ENCODE results near the gene NELL1. TPM values are rescaled to one million over a fixed set of nuclear protein-coding genes. Genes with fewer than 3 reads are reported as not detected.

The NELL1 gene
- total and polyA plus RNA-seq, 4 donors = 0.05 to 0.31 (median 0.12) TPM; not detected in 1

- ATAC-seq (ENCODE audit: insufficient read depth, low FRiP score) (no peak), DNase-seq (no peak)
- H3K27ac ChIP-seq (ENCODE audit: low read depth in 1 of 2, low read length in 1 of 2) = no peak overlapping the region
- H3K9me3 ChIP-seq (ENCODE audit: control insufficient read depth in 4 of 4, insufficient read depth in 3 of 4, low read length in 3 of 4) = peaks cover 0 to 3% (median 0%) of the 10 kb centered on the region in 4 donors
- H3K4me3 ChIP-seq = no peak overlapping the region
- no peaks in the 10 kb centered on the region for H3K27me3 ChIP-seq (ENCODE audit: control insufficient read depth in 3 of 3, insufficient read depth in 3 of 3, low read length in 2 of 3)
- H3K36me3 ChIP-seq (ENCODE audit: control insufficient read depth in 4 of 4, insufficient read depth in 4 of 4, low read length in 4 of 4) = no peaks in the 10 kb centered on the region
- no peak overlapping the region for H3K9ac ChIP-seq (ENCODE audit: insufficient read depth in 1 of 2, low read length in 2 of 2)
- TF ChIP-seq CTCF (IDR thresholded peaks at IDR 0.05; ENCODE audit: control extremely low read depth, extremely low read depth) = no peak
- H3K4me1 ChIP-seq (ENCODE audit: control insufficient read depth in 5 of 5, insufficient read depth in 5 of 5, low read length in 5 of 5) = no peaks in the 10 kb centered on the region
- WGBS, 2 donors = 77 to 88% methylated on average over 4 of the region's 4 CpGs
These were observed 195.8 kb downstream of the NELL1 start for GRCh38 chr11:20865161-20865560.

GRCh38 chr11:20869123-20869522 is 199.7 kb downstream of the NELL1 start:
- Histone ChIP-seq H3K4me3 (no peak overlapping the region), H3K27me3 (ENCODE audit: control insufficient read depth in 3 of 3, insufficient read depth in 3 of 3, low read length in 2 of 3) (no peaks in the 10 kb centered on the region), H3K9me3 (ENCODE audit: control insufficient read depth in 4 of 4, insufficient read depth in 3 of 4, low read length in 3 of 4) (peaks cover 0 to 3% (median 0%) of the 10 kb centered on the region in 4 donors), H3K9ac (ENCODE audit: insufficient read depth in 1 of 2, low read length in 2 of 2) (no peak overlapping the region), H3K27ac (ENCODE audit: low read depth in 1 of 2, low read length in 1 of 2) (no peak overlapping the region), H3K36me3 (ENCODE audit: control insufficient read depth in 4 of 4, insufficient read depth in 4 of 4, low read length in 4 of 4) (no peaks in the 10 kb centered on the region), H3K4me1 (ENCODE audit: control insufficient read depth in 5 of 5, insufficient read depth in 5 of 5, low read length in 5 of 5) (no peaks in the 10 kb centered on the region)
- ATAC-seq (ENCODE audit: insufficient read depth, low FRiP score) (no peak), DNase-seq (no peak)
- TF ChIP-seq CTCF (IDR thresholded peaks at IDR 0.05; ENCODE audit: control extremely low read depth, extremely low read depth) = no peak

GRCh38 chr11:20873054-20873453 is 203.7 kb downstream of the NELL1 start:
- H3K9me3 ChIP-seq (ENCODE audit: control insufficient read depth in 4 of 4, insufficient read depth in 3 of 4, low read length in 3 of 4) = no peaks in the 10 kb centered on the region
- no peaks in the 10 kb centered on the region for H3K36me3 ChIP-seq (ENCODE audit: control insufficient read depth in 4 of 4, insufficient read depth in 4 of 4, low read length in 4 of 4)
- TF ChIP-seq CTCF (IDR thresholded peaks at IDR 0.05; ENCODE audit: control extremely low read depth, extremely low read depth) = no peak
- no peak overlapping the region for H3K4me3 ChIP-seq
- no peaks in the 10 kb centered on the region for H3K27me3 ChIP-seq (ENCODE audit: control insufficient read depth in 3 of 3, insufficient read depth in 3 of 3, low read length in 2 of 3)
- no peak overlapping the region for H3K27ac ChIP-seq (ENCODE audit: low read depth in 1 of 2, low read length in 1 of 2)
- H3K9ac ChIP-seq (ENCODE audit: insufficient read depth in 1 of 2, low read length in 2 of 2) = no peak overlapping the region
- ATAC-seq (ENCODE audit: insufficient read depth, low FRiP score) (no peak), DNase-seq (peak in 2 of 3 donors; percentile 5 to 34)
- H3K4me1 ChIP-seq (ENCODE audit: control insufficient read depth in 5 of 5, insufficient read depth in 5 of 5, low read length in 5 of 5) = no peaks in the 10 kb centered on the region
- 6 to 12% methylated on average over 3 of the region's 3 CpGs for WGBS, 2 donors

GRCh38 chr11:20874358-20874757 is 205.0 kb downstream of the NELL1 start:
- no peak for TF ChIP-seq CTCF (IDR thresholded peaks at IDR 0.05; ENCODE audit: control extremely low read depth, extremely low read depth)
- Histone ChIP-seq H3K36me3 (ENCODE audit: control insufficient read depth in 4 of 4, insufficient read depth in 4 of 4, low read length in 4 of 4) (no peaks in the 10 kb centered on the region), H3K4me3 (no peak overlapping the region), H3K9me3 (ENCODE audit: control insufficient read depth in 4 of 4, insufficient read depth in 3 of 4, low read length in 3 of 4) (no peaks in the 10 kb centered on the region), H3K4me1 (ENCODE audit: control insufficient read depth in 5 of 5, insufficient read depth in 5 of 5, low read length in 5 of 5) (no peaks in the 10 kb centered on the region), H3K27me3 (ENCODE audit: control insufficient read depth in 3 of 3, insufficient read depth in 3 of 3, low read length in 2 of 3) (no peaks in the 10 kb centered on the region), H3K9ac (ENCODE audit: insufficient read depth in 1 of 2, low read length in 2 of 2) (no peak overlapping the region), H3K27ac (ENCODE audit: low read depth in 1 of 2, low read length in 1 of 2) (no peak overlapping the region)
- 92 to 93% methylated on average over 3 of the region's 3 CpGs for WGBS, 2 donors
- DNase-seq (no peak), ATAC-seq (ENCODE audit: insufficient read depth, low FRiP score) (no peak)
